HCT116 (cell line): ENCODE data around the gene COBLL1.

Experiments
- CTCF ChIP-seq, 3 experiments: fragments of 200-600 bp in 1 of 3; sonication (generic) in 1 of 3; IDR thresholded peaks in 2 of 3; conservative IDR thresholded peaks in 1 of 3; 2 replicates each; pipeline ENCODE4 v1.5.1; 2012 to 2017; ENCODE audit warnings: low read depth in 2 of 3, low read length in 2 of 3, antibody characterized with exemption in 1 of 3, borderline replicate concordance in 1 of 3, control low read depth in 1 of 3, mild to moderate bottlenecking in 1 of 3, mixed read lengths in 1 of 3, mixed run types in 1 of 3, moderate library complexity in 1 of 3; ENCODE audit not compliant: insufficient read depth in 1 of 3
- EZH2 ChIP-seq: fragments of 200-600 bp; sonication (generic); IDR thresholded peaks from 2 replicates; pipeline ENCODE4 v1.6.1; 2017; ENCODE audit warnings: antibody characterized with exemption, mixed run types
- POLR2AphosphoS5 ChIP-seq: IDR thresholded peaks from 2 replicates; pipeline ENCODE4 v1.6.1; 2011; ENCODE audit warnings: mild to moderate bottlenecking, low read depth, low read length, moderate library complexity
- SRF ChIP-seq: IDR thresholded peaks from 2 replicates; pipeline ENCODE4 v1.6.1; 2012; ENCODE audit warnings: low read depth
- ZFX ChIP-seq: fragments of 450-650 bp; IDR thresholded peaks from 2 replicates; pipeline ENCODE4 v1.6.1; 2017

- no peak for TF ChIP-seq ZFX
- no peak for TF ChIP-seq EZH2
- TF ChIP-seq POLR2AphosphoS5 = no peak
- TF ChIP-seq CTCF (IDR thresholded peaks at IDR 0.05 in 2 of 3, conservative IDR thresholded peaks at IDR 0.05 in 1 of 3; ENCODE audit: borderline replicate concordance in 1 of 3, insufficient read depth in 1 of 3, low read depth in 2 of 3, low read length in 2 of 3) = no peak
- TF ChIP-seq SRF = no peak
Observed at GRCh38 chr2:164763431-164763830, 78.2 kb downstream of the COBLL1 start.
